ENCODE data around the gene DDR1. TPM values are rescaled to one million over a fixed set of nuclear protein-coding genes. Genes with fewer than 3 reads are reported as not detected.
"Not testable (repeated sequence)": the region's sequence is repeated elsewhere in the genome, so short reads cannot be mapped to it uniquely, and the experiment has no call there.

The DDR1 gene
- total RNA-seq, 1 experiment from 2014 or later: 580 TPM

DNA sequence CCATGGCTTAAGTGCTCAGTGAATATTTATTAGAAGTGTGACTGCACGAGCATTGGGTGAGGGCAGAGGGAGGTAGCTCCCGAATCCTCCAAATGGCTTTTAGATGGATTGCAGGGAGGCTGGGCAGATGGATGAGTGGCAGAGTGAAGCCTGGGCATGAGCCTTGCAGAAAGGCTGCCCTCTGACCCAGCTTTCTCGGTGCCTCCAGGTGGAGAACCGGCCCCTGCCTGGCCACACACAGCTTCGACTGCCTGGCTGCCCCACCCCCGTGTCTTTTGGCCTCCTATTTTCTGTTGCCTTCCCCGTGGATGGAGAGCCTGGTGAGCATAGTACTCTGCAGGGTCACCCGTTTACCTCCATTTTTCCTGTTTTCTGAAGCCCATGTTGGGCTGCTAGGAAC lies 33.2 kb downstream of the DDR1 start:
- DNase-seq: no peak
- Mint-ChIP-seq H3K4me1 (ENCODE audit: low read depth, unreplicated experiment) (peaks cover 25% of the 10 kb centered on the region), H3K36me3 (ENCODE audit: insufficient read depth, unreplicated experiment) (peaks cover 39% of the 10 kb centered on the region), H3K27ac (ENCODE audit: unreplicated experiment) (no peak overlapping the region), H3K9me3 (ENCODE audit: low read depth, unreplicated experiment) (no peaks in the 10 kb centered on the region), H3K4me3 (ENCODE audit: low read depth, unreplicated experiment) (no peak overlapping the region), H3K27me3 (ENCODE audit: unreplicated experiment) (no peaks in the 10 kb centered on the region)
- no peak for TF ChIP-seq CTCF (IDR thresholded peaks at IDR 0.05; ENCODE audit: unreplicated experiment)
- CTCF ChIA-PET: interaction anchor here (1.2 to 6.0 kb wide), 4 partner anchors 9 to 169 kb away, joined by 4 to 68 read pairs (median 8); no protein-coding TSS in a partner anchor
- no TSS peak for BruUV-seq (replicated peaks)
- intact Hi-C loops (cut with micrococcal nuclease; ENCODE audit: unreplicated experiment): loop anchor here (5.0 kb wide), 2 partner anchors 45 to 210 kb away; no protein-coding TSS in a partner anchor

DNA sequence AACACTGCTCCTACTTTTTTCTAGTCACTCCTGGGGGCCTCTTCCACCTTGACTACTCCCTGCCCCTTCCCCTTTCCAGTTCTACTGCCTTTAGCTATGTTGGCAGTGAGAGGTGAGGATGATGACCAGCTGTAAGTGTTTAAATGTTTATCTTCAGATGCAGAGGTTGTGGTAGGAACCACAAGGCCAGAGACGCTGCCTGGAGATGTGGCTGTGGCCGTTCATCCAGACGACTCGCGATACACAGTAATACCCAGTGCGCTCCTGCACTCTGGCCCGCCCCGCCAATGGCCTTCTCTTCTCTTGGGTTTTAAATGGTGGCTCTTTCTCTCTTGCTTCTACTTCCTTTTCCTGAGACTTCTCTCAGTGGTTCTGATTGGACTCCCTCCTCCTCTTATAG lies 34.4 kb downstream of the DDR1 start:
- BruUV-seq (replicated peaks): no TSS peak
- Mint-ChIP-seq H3K9me3 (ENCODE audit: low read depth, unreplicated experiment) (no peaks in the 10 kb centered on the region), H3K36me3 (ENCODE audit: insufficient read depth, unreplicated experiment) (peaks cover 27% of the 10 kb centered on the region), H3K4me1 (ENCODE audit: low read depth, unreplicated experiment) (peaks cover 28% of the 10 kb centered on the region), H3K27ac (ENCODE audit: unreplicated experiment) (no peak overlapping the region), H3K27me3 (ENCODE audit: unreplicated experiment) (no peaks in the 10 kb centered on the region), H3K4me3 (ENCODE audit: low read depth, unreplicated experiment) (no peak overlapping the region)
- intact Hi-C loops (cut with micrococcal nuclease; ENCODE audit: unreplicated experiment): loop anchor here (5.0 kb wide), 2 partner anchors 44 to 209 kb away; no protein-coding TSS in a partner anchor
- CTCF ChIA-PET: interaction anchor here (0.5 to 2.3 kb wide), 4 partner anchors 8 to 24 kb away, joined by 3 to 8 read pairs (median 5); no protein-coding TSS in a partner anchor
- TF ChIP-seq CTCF (IDR thresholded peaks at IDR 0.05; ENCODE audit: unreplicated experiment): no peak
- DNase-seq: no peak

- H3K4me1 Mint-ChIP-seq (ENCODE audit: low read depth, unreplicated experiment): peaks cover 21% of the 10 kb centered on the region
- intact Hi-C loops (cut with micrococcal nuclease; ENCODE audit: unreplicated experiment): no loop called here
- no peak for DNase-seq
- BruUV-seq (replicated peaks): no TSS peak
- no peak overlapping the region for H3K4me3 Mint-ChIP-seq (ENCODE audit: low read depth, unreplicated experiment)
- CTCF ChIA-PET: no interaction called here
- no peak overlapping the region for H3K27ac Mint-ChIP-seq (ENCODE audit: unreplicated experiment)
- H3K36me3 Mint-ChIP-seq (ENCODE audit: insufficient read depth, unreplicated experiment): peaks cover 15% of the 10 kb centered on the region
- no peaks in the 10 kb centered on the region for H3K9me3 Mint-ChIP-seq (ENCODE audit: low read depth, unreplicated experiment)
- H3K27me3 Mint-ChIP-seq (ENCODE audit: unreplicated experiment): no peaks in the 10 kb centered on the region
- TF ChIP-seq CTCF (IDR thresholded peaks at IDR 0.05; ENCODE audit: unreplicated experiment): no peak
Observed at GRCh38 chr6:30922447-30922852, 38.1 kb downstream of the DDR1 start.

DNA sequence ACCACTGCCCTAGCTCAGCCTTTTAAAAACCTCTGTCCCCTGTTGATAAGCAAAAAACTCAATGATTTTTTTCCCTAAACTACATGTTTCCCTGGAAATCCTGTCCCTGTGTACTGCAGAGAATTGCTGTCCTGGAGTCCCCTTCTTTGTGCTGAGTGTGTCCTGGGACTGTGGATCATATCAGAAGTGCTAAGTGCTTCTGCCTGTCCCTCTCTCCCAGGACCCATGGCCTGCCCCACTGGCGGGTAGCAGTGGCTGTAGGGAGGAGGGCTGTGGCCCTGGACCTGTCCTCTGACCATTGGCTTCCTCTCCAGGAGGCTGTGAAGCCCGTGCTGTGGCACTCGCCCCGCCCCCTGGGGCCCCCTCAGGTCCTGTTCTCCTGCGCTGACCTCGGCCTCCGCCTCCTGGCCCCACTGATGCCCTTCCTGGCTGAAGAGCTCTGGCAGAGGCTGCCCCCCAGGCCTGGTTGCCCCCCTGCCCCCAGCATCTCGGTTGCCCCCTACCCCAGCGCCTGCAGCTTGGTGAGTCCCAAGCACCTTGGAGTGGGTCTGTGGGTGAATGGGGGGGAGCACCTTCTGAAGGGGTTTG lies 39.8 kb downstream of the DDR1 start:
- intact Hi-C loops (cut with micrococcal nuclease; ENCODE audit: unreplicated experiment); H3K4me3 Mint-ChIP-seq (ENCODE audit: low read depth, unreplicated experiment); H3K27ac Mint-ChIP-seq (ENCODE audit: unreplicated experiment): not testable (repeated sequence)

GRCh38 chr6:30926644-30927043 lies 42.3 kb downstream of the DDR1 start:
- DNase-seq: peak; percentile 74
- Mint-ChIP-seq H3K9me3 (ENCODE audit: low read depth, unreplicated experiment) (peaks cover 4% of the 10 kb centered on the region), H3K27ac (ENCODE audit: unreplicated experiment) (peak overlapping the region; percentile 81), H3K36me3 (ENCODE audit: insufficient read depth, unreplicated experiment) (peaks cover 15% of the 10 kb centered on the region), H3K4me3 (ENCODE audit: low read depth, unreplicated experiment) (peak overlapping the region; percentile 23), H3K27me3 (ENCODE audit: unreplicated experiment) (no peaks in the 10 kb centered on the region), H3K4me1 (ENCODE audit: low read depth, unreplicated experiment) (peaks cover 39% of the 10 kb centered on the region)
- intact Hi-C loops (cut with micrococcal nuclease; ENCODE audit: unreplicated experiment): no loop called here
- CTCF ChIA-PET: interaction anchor here (0.6 to 3.1 kb wide), 15 partner anchors 8 to 1221 kb away, joined by 3 to 27 read pairs (median 5); partner anchors contain the start of gene VARS2
- no TSS peak for BruUV-seq (replicated peaks)
- no peak for TF ChIP-seq CTCF (IDR thresholded peaks at IDR 0.05; ENCODE audit: unreplicated experiment)

More for the DNA sequence above, 39.8 kb downstream of the DDR1 start:
- not testable (repeated sequence) for H3K27me3 Mint-ChIP-seq (ENCODE audit: unreplicated experiment); H3K9me3 Mint-ChIP-seq (ENCODE audit: low read depth, unreplicated experiment); DNase-seq; BruUV-seq (replicated peaks)
- Mint-ChIP-seq H3K36me3 (ENCODE audit: insufficient read depth, unreplicated experiment) (peaks cover 15% of the 10 kb centered on the region), H3K4me1 (ENCODE audit: low read depth, unreplicated experiment) (peaks cover 21% of the 10 kb centered on the region)
- CTCF ChIA-PET: interaction anchor here (0.6 to 1.0 kb wide), 2 partner anchors 103 to 191 kb away, joined by 3 read pairs; no protein-coding TSS in a partner anchor

DNA sequence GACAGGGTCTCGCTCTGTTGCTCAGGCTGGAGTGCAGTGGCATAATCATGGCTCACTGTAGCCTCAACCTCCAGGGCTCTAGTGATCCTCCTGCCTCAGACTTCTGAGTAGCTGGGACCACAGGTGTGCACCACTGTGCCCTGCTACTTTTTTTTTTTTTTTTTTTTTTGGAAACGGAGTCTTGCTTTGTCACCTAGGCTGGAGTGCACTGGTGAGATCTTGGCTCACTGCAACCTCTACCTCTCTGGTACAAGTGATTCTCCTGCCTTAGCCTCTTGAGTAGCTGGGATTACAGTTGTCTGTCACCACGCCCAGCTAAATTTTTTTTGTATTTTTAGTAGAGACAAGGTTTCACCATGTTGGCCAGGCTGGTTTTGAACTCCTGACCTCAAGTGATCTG lies 42.8 kb downstream of the DDR1 start:
- H3K4me1 Mint-ChIP-seq (ENCODE audit: low read depth, unreplicated experiment): peaks cover 42% of the 10 kb centered on the region
- H3K27me3 Mint-ChIP-seq (ENCODE audit: unreplicated experiment); H3K9me3 Mint-ChIP-seq (ENCODE audit: low read depth, unreplicated experiment); intact Hi-C loops (cut with micrococcal nuclease; ENCODE audit: unreplicated experiment); H3K4me3 Mint-ChIP-seq (ENCODE audit: low read depth, unreplicated experiment); DNase-seq: not testable (repeated sequence)
- CTCF ChIA-PET: interaction anchor here (0.6 to 3.1 kb wide), 18 partner anchors 8 to 1221 kb away, joined by 3 to 27 read pairs (median 5); partner anchors contain the start of genes MUCL3 and VARS2
- peaks cover 19% of the 10 kb centered on the region for H3K36me3 Mint-ChIP-seq (ENCODE audit: insufficient read depth, unreplicated experiment)
- BruUV-seq (replicated peaks): TSS peak; percentile 95
- peak overlapping the region; percentile 81 for H3K27ac Mint-ChIP-seq (ENCODE audit: unreplicated experiment)
